Activated CD4-positive, alpha-beta memory T cell treated with anti-CD3 and anti-CD28 coated beads, Interleukin-2, amount 10 ng/mL, durations not matched to agents 7 days and 5 days (primary cell): ENCODE data around the gene TPRA1. TPM values are rescaled to one million over a fixed set of nuclear protein-coding genes. Genes with fewer than 3 reads are reported as not detected.

Experiments
- CTCF ChIA-PET: fragments of 350-600 bp; sonication (Branson Sonifier 250); formaldehyde crosslinking; loops from one replicate; lab custom pipeline; 2021; ENCODE audit warnings: antibody characterized with exemption, inconsistent platforms; lab: Charles Lee
- POLR2A ChIA-PET: fragments of 350-600 bp; sonication (Branson Sonifier 250); formaldehyde crosslinking; loops from one replicate; lab custom pipeline; 2021; ENCODE audit warnings: antibody characterized with exemption; lab: Charles Lee
- DNase-seq: peaks from one replicate; pipeline ENCODE4 v3.0.0-alpha.2; 2020
- H3K27ac Mint-ChIP-seq: one replicate; pipeline ENCODE4 v1.8.0; 2021; ENCODE audit warnings: mild to moderate bottlenecking, mixed read lengths
- H3K27me3 Mint-ChIP-seq: one replicate; pipeline ENCODE4 v1.8.0; 2021; ENCODE audit warnings: mixed read lengths
- H3K36me3 Mint-ChIP-seq: one replicate; pipeline ENCODE4 v1.8.0; 2021; ENCODE audit warnings: low read depth, mixed read lengths
- H3K4me1 Mint-ChIP-seq: one replicate; pipeline ENCODE4 v1.8.0; 2021; ENCODE audit warnings: mixed read lengths
- H3K4me3 Mint-ChIP-seq: one replicate; pipeline ENCODE4 v1.8.0; 2021; ENCODE audit warnings: mild to moderate bottlenecking, mixed read lengths
- H3K9me3 Mint-ChIP-seq: one replicate; pipeline ENCODE4 v1.8.0; 2021; ENCODE audit warnings: mixed read lengths
- total RNA-seq, 2 experiments: library from RNA; stranded (reverse); gene quantifications; one replicate each; pipeline ENCODE4 v1.2.3, GENCODE V29; 2021

TPRA1 gene
- total RNA-seq, 2 experiments from 2014 or later = 22.6 to 23.3 TPM

- H3K27ac Mint-ChIP-seq = peak overlapping the region; percentile 34
- peaks cover 50% of the 10 kb centered on the region for H3K4me1 Mint-ChIP-seq
- no peaks in the 10 kb centered on the region for H3K27me3 Mint-ChIP-seq
- DNase-seq = no peak
- peak overlapping the region; percentile 89 for H3K4me3 Mint-ChIP-seq
- ChIA-PET POLR2A (interaction anchor here (1.0 to 4.6 kb wide), 11 partner anchors 8 to 527 kb away, joined by 3 to 49 read pairs (median 11); partner anchors contain the start of genes ABTB1, PODXL2, RUVBL1 and TPRA1), CTCF (interaction anchor here (0.9 to 4.3 kb wide), 6 partner anchors 8 to 99 kb away, joined by 3 to 30 read pairs (median 5); no protein-coding TSS in a partner anchor)
- peaks cover 29% of the 10 kb centered on the region for H3K36me3 Mint-ChIP-seq
- H3K9me3 Mint-ChIP-seq = no peaks in the 10 kb centered on the region
Observed at GRCh38 chr3:127597020-127597771, 6.7 kb upstream of the TPRA1 start.

GRCh38 chr3:127595303-127595702 lies 4.8 kb upstream of the TPRA1 start:
- H3K4me3 Mint-ChIP-seq = no peak overlapping the region
- no peak for DNase-seq
- no peak overlapping the region for H3K27ac Mint-ChIP-seq
- H3K36me3 Mint-ChIP-seq = peaks cover 11% of the 10 kb centered on the region
- peaks cover 45% of the 10 kb centered on the region for H3K4me1 Mint-ChIP-seq
- ChIA-PET CTCF (interaction anchor here (1.2 kb wide), 1 partner anchor 21 kb away, joined by 4 read pairs; no protein-coding TSS in a partner anchor), POLR2A (interaction anchor here (1.6 kb wide), 1 partner anchor 8 kb away, joined by 3 read pairs; no protein-coding TSS in a partner anchor)
- H3K27me3 Mint-ChIP-seq = no peaks in the 10 kb centered on the region
- no peaks in the 10 kb centered on the region for H3K9me3 Mint-ChIP-seq

DNA sequence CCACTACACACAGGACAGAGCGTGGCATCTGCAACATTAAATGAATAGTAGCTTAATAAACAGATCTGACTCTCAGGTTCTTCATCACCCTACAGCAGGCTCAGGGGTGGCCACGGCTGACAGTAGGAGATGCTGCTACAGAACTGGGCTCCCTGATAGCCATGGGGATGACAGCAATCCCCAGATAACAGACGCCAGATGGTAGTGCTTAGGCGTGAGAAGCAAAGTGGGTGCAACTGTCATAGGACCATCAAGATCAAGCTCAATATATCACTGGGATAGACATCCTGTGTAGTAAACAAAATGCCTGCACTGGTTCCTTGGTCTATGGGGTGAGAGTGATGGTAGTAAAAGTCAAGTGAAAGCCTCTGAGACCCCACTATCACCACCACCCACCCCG lies 2.6 kb upstream of the TPRA1 start:
- H3K36me3 Mint-ChIP-seq = no peaks in the 10 kb centered on the region
- ChIA-PET CTCF (interaction anchor here (0.6 to 1.6 kb wide), 2 partner anchors 18 to 101 kb away, joined by 3 to 5 read pairs; no protein-coding TSS in a partner anchor), POLR2A (no interaction called here)
- H3K4me1 Mint-ChIP-seq = peaks cover 42% of the 10 kb centered on the region
- no peaks in the 10 kb centered on the region for H3K9me3 Mint-ChIP-seq
- H3K27me3 Mint-ChIP-seq = no peaks in the 10 kb centered on the region
- DNase-seq = no peak
- H3K27ac Mint-ChIP-seq = no peak overlapping the region
- H3K4me3 Mint-ChIP-seq = no peak overlapping the region

DNA sequence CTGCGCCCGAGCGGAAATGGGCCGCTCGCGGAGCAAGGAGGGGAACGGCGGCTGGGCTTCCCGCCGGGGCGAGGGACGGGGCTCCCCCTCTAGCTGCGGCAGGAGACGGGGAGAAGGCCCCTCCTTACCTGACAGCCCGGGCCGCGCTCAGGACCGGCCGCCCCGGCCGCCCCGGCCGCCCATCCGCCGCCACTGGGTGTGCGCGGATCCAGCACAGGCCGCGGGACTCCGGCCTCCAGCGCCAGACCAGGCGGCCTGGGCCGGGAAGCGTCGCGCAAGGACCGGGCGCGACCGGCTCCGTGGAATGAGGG lies 296 bp downstream of the TPRA1 start:
- no peak overlapping the region for H3K27ac Mint-ChIP-seq
- H3K4me1 Mint-ChIP-seq = peaks cover 31% of the 10 kb centered on the region
- POLR2A ChIA-PET = interaction anchor here (0.7 to 5.0 kb wide), 9 partner anchors 8 to 82 kb away, joined by 3 to 49 read pairs (median 4); partner anchors contain the start of gene MCM2
- DNase-seq = peak; percentile 40
- H3K36me3 Mint-ChIP-seq = no peaks in the 10 kb centered on the region
- H3K9me3 Mint-ChIP-seq = no peaks in the 10 kb centered on the region
- CTCF ChIA-PET = interaction anchor here (1.2 to 1.9 kb wide), 3 partner anchors 11 to 48 kb away, joined by 3 to 7 read pairs (median 5); no protein-coding TSS in a partner anchor
- H3K27me3 Mint-ChIP-seq = no peaks in the 10 kb centered on the region
- H3K4me3 Mint-ChIP-seq = peak overlapping the region; percentile 95

DNA sequence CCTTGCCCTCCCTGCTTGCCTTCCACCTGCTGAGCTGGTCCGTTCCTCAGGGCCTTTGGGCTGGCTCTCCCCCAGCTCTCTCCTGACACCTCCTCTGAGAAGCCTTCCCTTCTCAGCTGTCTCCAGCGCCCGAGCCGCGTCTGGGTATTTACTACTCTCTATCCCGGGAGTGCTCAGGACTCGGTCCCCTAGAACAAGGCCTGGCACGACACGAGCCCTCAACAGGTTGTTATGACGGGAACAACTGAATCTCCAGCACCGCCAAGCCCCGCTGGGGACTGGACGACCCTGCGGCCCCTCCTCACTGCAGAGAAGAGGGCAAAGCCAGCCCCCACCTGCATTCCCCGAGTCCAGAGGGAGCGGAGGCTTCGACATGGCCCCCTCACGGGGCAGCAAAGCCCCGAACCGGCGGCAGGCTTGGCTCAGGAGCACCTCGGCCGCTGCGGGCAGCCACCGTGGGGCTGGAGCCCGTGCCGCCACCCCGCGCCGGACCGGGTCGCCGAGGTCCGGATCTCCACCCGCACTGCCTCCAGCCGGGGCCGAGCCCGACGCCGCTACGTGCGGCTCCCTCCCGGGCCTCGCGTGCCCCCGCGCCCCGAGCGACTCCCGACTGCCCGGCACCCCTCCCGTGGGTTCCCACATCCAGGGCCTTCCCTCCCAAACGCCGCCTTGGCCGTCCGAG lies 792 bp downstream of the TPRA1 start:
- no peaks in the 10 kb centered on the region for H3K27me3 Mint-ChIP-seq
- DNase-seq = peak; percentile 25
- H3K4me1 Mint-ChIP-seq = peaks cover 31% of the 10 kb centered on the region
- no peaks in the 10 kb centered on the region for H3K36me3 Mint-ChIP-seq
- ChIA-PET CTCF (interaction anchor here (0.5 to 4.7 kb wide), 7 partner anchors 8 to 1084 kb away, joined by 3 to 44 read pairs (median 5); partner anchors contain the start of gene MCM2), POLR2A (interaction anchor here (0.7 to 5.0 kb wide), 7 partner anchors 8 to 82 kb away, joined by 3 to 49 read pairs (median 4); partner anchors contain the start of gene MCM2)
- H3K4me3 Mint-ChIP-seq = peak overlapping the region; percentile 95
- no peaks in the 10 kb centered on the region for H3K9me3 Mint-ChIP-seq
- H3K27ac Mint-ChIP-seq = peak overlapping the region; percentile 57

DNA sequence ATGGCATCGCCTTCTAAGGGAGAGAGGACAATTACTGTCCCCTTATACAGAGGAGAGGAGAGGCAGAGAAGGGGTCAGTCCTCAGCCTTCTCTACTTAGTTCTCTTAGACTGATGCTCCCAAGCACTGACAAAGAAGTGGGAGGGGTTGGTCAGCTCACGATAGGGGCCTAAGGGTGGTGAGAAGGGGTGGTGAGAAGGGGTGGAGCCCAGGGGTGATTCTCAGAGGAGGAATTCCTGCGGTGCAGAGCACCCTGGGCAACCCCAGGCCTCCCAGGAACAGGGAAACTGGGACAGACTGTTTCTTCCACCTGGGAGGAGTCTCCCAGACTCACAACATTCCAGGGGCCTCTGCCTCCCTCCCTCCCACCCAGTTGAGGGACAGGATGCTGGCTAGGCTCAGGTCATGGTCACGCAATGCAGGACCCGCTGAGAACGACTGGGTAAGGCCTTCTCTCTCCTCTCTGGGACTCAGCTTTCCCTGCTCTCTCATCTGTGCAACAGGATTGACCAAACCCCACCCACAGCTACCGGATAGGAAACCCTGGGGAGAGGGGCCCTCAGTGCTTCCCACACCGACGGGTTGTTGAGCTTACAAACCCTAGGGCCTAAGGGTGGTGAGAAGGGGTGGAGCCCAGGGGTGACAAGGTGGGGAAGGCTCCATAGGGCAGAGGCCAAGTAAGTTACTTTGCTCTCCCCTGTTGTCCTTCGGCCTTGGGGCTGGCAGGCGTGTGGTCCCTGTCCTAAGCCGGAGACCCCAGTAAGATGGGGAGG lies 1.5 kb downstream of the TPRA1 start:
- no peaks in the 10 kb centered on the region for H3K36me3 Mint-ChIP-seq
- H3K4me3 Mint-ChIP-seq = peak overlapping the region; percentile 83
- peak overlapping the region; percentile 57 for H3K27ac Mint-ChIP-seq
- no peaks in the 10 kb centered on the region for H3K9me3 Mint-ChIP-seq
- peaks cover 31% of the 10 kb centered on the region for H3K4me1 Mint-ChIP-seq
- no peak for DNase-seq
- POLR2A ChIA-PET = interaction anchor here (1.5 to 5.0 kb wide), 2 partner anchors 9 to 83 kb away, joined by 7 to 49 read pairs; partner anchors contain the start of gene MCM2
- no peaks in the 10 kb centered on the region for H3K27me3 Mint-ChIP-seq
- CTCF ChIA-PET = interaction anchor here (0.5 to 4.7 kb wide), 7 partner anchors 9 to 1085 kb away, joined by 3 to 44 read pairs (median 5); partner anchors contain the start of gene MCM2

GRCh38 chr3:127587876-127588275 lies 2.7 kb downstream of the TPRA1 start:
- DNase-seq = no peak
- Mint-ChIP-seq H3K27ac (no peak overlapping the region), H3K9me3 (no peaks in the 10 kb centered on the region), H3K27me3 (no peaks in the 10 kb centered on the region), H3K36me3 (no peaks in the 10 kb centered on the region), H3K4me1 (peaks cover 28% of the 10 kb centered on the region), H3K4me3 (no peak overlapping the region)
- CTCF ChIA-PET = interaction anchor here (2.1 to 4.7 kb wide), 2 partner anchors 9 to 13 kb away, joined by 5 to 44 read pairs; partner anchors contain the start of gene MCM2
- POLR2A ChIA-PET = interaction anchor here (5.0 kb wide), 1 partner anchor 10 kb away, joined by 49 read pairs; the partner anchor contains the start of gene MCM2

GRCh38 chr3:127585813-127586413 lies 4.6 kb downstream of the TPRA1 start:
- ChIA-PET CTCF (interaction anchor here (1.0 to 4.7 kb wide), 3 partner anchors 11 to 108 kb away, joined by 4 to 44 read pairs (median 5); partner anchors contain the start of gene MCM2), POLR2A (no interaction called here)
- Mint-ChIP-seq H3K4me3 (no peak overlapping the region), H3K9me3 (no peaks in the 10 kb centered on the region), H3K4me1 (peaks cover 15% of the 10 kb centered on the region), H3K27me3 (no peaks in the 10 kb centered on the region), H3K27ac (no peak overlapping the region), H3K36me3 (no peaks in the 10 kb centered on the region)
- no peak for DNase-seq

- Mint-ChIP-seq H3K36me3 (no peaks in the 10 kb centered on the region), H3K27me3 (no peaks in the 10 kb centered on the region), H3K27ac (no peak overlapping the region), H3K4me3 (no peak overlapping the region), H3K4me1 (peaks cover 13% of the 10 kb centered on the region), H3K9me3 (no peaks in the 10 kb centered on the region)
- CTCF ChIA-PET = interaction anchor here (1.0 to 4.7 kb wide), 3 partner anchors 10 to 109 kb away, joined by 4 to 44 read pairs (median 8); no protein-coding TSS in a partner anchor
- DNase-seq = no peak
- POLR2A ChIA-PET = no interaction called here
Observed at GRCh38 chr3:127585163-127585812, 5.2 kb downstream of the TPRA1 start.

DNA sequence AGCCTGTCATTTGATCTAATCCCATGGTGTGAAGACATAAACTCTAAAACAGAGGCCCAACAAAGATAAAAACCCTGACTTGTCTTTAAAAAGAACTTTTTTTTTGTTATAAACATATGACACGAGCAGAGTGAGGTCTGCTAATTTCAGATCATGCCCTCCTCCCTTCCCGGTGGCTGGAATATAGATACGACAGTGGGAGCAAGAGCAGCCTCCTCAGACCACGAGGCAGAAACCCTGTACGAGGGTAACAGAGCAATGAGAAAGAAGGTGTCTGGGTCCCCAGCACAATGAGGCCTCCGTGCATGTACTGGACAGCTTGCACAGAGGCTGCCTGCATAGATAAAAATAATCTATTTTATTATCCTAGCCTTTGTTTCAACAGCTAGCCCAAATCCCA lies 5.8 kb downstream of the TPRA1 start:
- peaks cover 12% of the 10 kb centered on the region for H3K4me1 Mint-ChIP-seq
- no peaks in the 10 kb centered on the region for H3K9me3 Mint-ChIP-seq
- DNase-seq = no peak
- ChIA-PET CTCF (interaction anchor here (2.6 kb wide), 1 partner anchor 9 kb away, joined by 8 read pairs; no protein-coding TSS in a partner anchor), POLR2A (no interaction called here)
- H3K27me3 Mint-ChIP-seq = no peaks in the 10 kb centered on the region
- H3K36me3 Mint-ChIP-seq = no peaks in the 10 kb centered on the region
- no peak overlapping the region for H3K27ac Mint-ChIP-seq
- H3K4me3 Mint-ChIP-seq = no peak overlapping the region

DNA sequence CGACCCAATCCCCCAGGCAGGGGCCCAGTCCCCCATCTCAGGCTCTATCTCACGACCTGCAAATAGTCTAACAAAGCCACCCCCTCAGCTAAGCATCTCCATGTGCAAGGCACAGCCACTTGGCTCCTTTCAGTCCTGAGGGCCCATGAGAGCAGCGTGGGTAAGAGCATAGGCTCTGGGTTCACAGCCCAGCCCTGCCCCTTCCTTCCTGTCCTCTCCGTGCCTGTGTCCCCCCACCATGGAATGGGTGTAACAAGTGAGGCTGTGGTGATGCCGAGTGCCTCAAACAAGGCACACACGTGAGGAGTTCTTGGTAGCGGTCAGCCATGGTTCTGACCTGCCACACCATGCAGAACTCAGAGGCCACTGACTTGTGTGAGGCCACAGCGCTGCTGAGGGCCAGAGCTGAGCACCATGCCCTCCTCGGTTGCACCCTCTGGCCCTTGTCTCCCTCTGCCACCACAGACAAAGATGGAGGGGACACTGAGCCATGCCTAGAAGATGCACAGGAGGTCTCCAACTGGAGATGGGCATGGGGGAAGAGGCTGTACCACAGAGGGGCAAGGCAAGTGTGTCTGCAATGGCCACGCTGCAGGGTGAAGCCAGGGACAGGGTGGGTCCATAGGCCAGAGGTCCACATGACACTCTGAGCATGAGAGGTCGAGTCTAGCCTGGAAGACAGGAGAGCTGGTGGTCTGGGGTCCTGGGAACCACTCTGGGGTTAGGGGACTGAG lies 10.0 kb downstream of the TPRA1 start:
- Mint-ChIP-seq H3K27me3 (no peaks in the 10 kb centered on the region), H3K4me1 (peaks cover 2% of the 10 kb centered on the region), H3K27ac (peak overlapping the region; percentile 3), H3K9me3 (no peaks in the 10 kb centered on the region), H3K4me3 (no peak overlapping the region), H3K36me3 (no peaks in the 10 kb centered on the region)
- DNase-seq = no peak
- CTCF ChIA-PET = no interaction called here
- POLR2A ChIA-PET = interaction anchor here (0.8 to 2.5 kb wide), 2 partner anchors 9 to 18 kb away, joined by 3 to 11 read pairs; partner anchors contain the start of gene MCM2
